ENCODE measurements around the gene SLC11A1. TPM values are rescaled to one million over a fixed set of nuclear protein-coding genes. Genes with fewer than 3 reads are reported as not detected.

SLC11A1 gene
- total RNA-seq (2014; rRNA removed; shearing (Covaris generic)), result 0.35 and 0.36 TPM in 2 replicates

- H3K4me1 ChIP-seq, result no peaks in the 10 kb centered on the region
- no peaks in the 10 kb centered on the region for H3K9me3 ChIP-seq (replicated peaks)
- H3K27me3 ChIP-seq, result no peaks in the 10 kb centered on the region; the same call in 1 of the 2 replicates
- DNase-seq, result no peak
- H3K4me3 ChIP-seq, result no peak within 1 kb of the TSS
- no peak within 1 kb of the TSS for H3K27ac ChIP-seq
- no peaks in the 10 kb centered on the region for H3K36me3 ChIP-seq
Measured at GRCh38 chr2:218381916-218382366, at the start of gene SLC11A1. Gene SLC11A1 (plus strand): TSS chr2:218382273. CDS start chr2:218382369, 96 bp downstream.

- DNase-seq, result no peak
- Histone ChIP-seq H3K9me3 (replicated peaks) (no peaks in the 10 kb centered on the region), H3K27ac (no peak overlapping the region), H3K4me3 (no peak overlapping the region), H3K27me3 (no peaks in the 10 kb centered on the region), H3K36me3 (no peaks in the 10 kb centered on the region), H3K4me1 (no peaks in the 10 kb centered on the region; the same call in 1 of the 2 replicates)
Measured at GRCh38 chr2:218332288-218332687, 49.8 kb upstream of the SLC11A1 start.

- no peak for DNase-seq
- Histone ChIP-seq H3K36me3 (no peaks in the 10 kb centered on the region), H3K4me1 (no peaks in the 10 kb centered on the region; the same call in 1 of the 2 replicates), H3K4me3 (no peak overlapping the region), H3K27ac (no peak overlapping the region), H3K9me3 (replicated peaks) (no peaks in the 10 kb centered on the region), H3K27me3 (no peaks in the 10 kb centered on the region)
Measured at GRCh38 chr2:218332920-218333645, 49.0 kb upstream of the SLC11A1 start.

- H3K9me3 ChIP-seq (replicated peaks), result no peaks in the 10 kb centered on the region
- no peak overlapping the region for H3K27ac ChIP-seq
- H3K27me3 ChIP-seq, result no peaks in the 10 kb centered on the region
Measured at GRCh38 chr2:218334531-218334930, 47.5 kb upstream of the SLC11A1 start.

GRCh38 chr2:218340656-218341055, 41.4 kb upstream of the SLC11A1 start:
- H3K36me3 ChIP-seq, result no peaks in the 10 kb centered on the region
- no peaks in the 10 kb centered on the region for H3K27me3 ChIP-seq
- DNase-seq, result no peak
- H3K27ac ChIP-seq, result no peak overlapping the region
- H3K4me1 ChIP-seq, result no peaks in the 10 kb centered on the region; the same call in 1 of the 2 replicates
- H3K4me3 ChIP-seq, result no peak overlapping the region
- H3K9me3 ChIP-seq (replicated peaks), result no peaks in the 10 kb centered on the region

More at GRCh38 chr2:218334531-218334930, 47.5 kb upstream of the SLC11A1 start:
- Histone ChIP-seq H3K4me1 (no peaks in the 10 kb centered on the region; the same call in 1 of the 2 replicates), H3K36me3 (no peaks in the 10 kb centered on the region), H3K4me3 (no peak overlapping the region)
- no peak for DNase-seq

GRCh38 chr2:218341381-218341780, 40.7 kb upstream of the SLC11A1 start:
- Histone ChIP-seq H3K36me3 (no peaks in the 10 kb centered on the region), H3K4me3 (no peak overlapping the region), H3K9me3 (replicated peaks) (no peaks in the 10 kb centered on the region), H3K27ac (no peak overlapping the region), H3K4me1 (no peaks in the 10 kb centered on the region; the same call in 1 of the 2 replicates), H3K27me3 (no peaks in the 10 kb centered on the region)
- DNase-seq, result no peak

- no peak overlapping the region for H3K27ac ChIP-seq
- no peak overlapping the region for H3K4me3 ChIP-seq
- H3K27me3 ChIP-seq, result no peaks in the 10 kb centered on the region
- no peaks in the 10 kb centered on the region; the same call in 1 of the 2 replicates for H3K4me1 ChIP-seq
- no peaks in the 10 kb centered on the region for H3K36me3 ChIP-seq
- no peaks in the 10 kb centered on the region for H3K9me3 ChIP-seq (replicated peaks)
- DNase-seq, result no peak
Measured at GRCh38 chr2:218342837-218343236, 39.2 kb upstream of the SLC11A1 start.

GRCh38 chr2:218343591-218343990, 38.5 kb upstream of the SLC11A1 start:
- H3K4me3 ChIP-seq, result no peak overlapping the region
- DNase-seq, result no peak
- H3K36me3 ChIP-seq, result no peaks in the 10 kb centered on the region
- H3K9me3 ChIP-seq (replicated peaks), result no peaks in the 10 kb centered on the region
- H3K27me3 ChIP-seq, result no peaks in the 10 kb centered on the region
- H3K4me1 ChIP-seq, result no peaks in the 10 kb centered on the region; the same call in 1 of the 2 replicates
- H3K27ac ChIP-seq, result no peak overlapping the region

GRCh38 chr2:218344090-218344754, 37.9 kb upstream of the SLC11A1 start:
- no peaks in the 10 kb centered on the region for H3K27me3 ChIP-seq
- no peaks in the 10 kb centered on the region for H3K36me3 ChIP-seq
- no peaks in the 10 kb centered on the region; the same call in 1 of the 2 replicates for H3K4me1 ChIP-seq
- no peak overlapping the region for H3K27ac ChIP-seq
- H3K4me3 ChIP-seq, result no peak overlapping the region
- H3K9me3 ChIP-seq (replicated peaks), result no peaks in the 10 kb centered on the region
- no peak for DNase-seq

- Histone ChIP-seq H3K4me1 (no peaks in the 10 kb centered on the region; the same call in 1 of the 2 replicates), H3K27ac (no peak overlapping the region), H3K9me3 (replicated peaks) (no peaks in the 10 kb centered on the region), H3K4me3 (no peak overlapping the region), H3K27me3 (no peaks in the 10 kb centered on the region), H3K36me3 (no peaks in the 10 kb centered on the region)
- no peak for DNase-seq
Measured at GRCh38 chr2:218344755-218345417, 37.2 kb upstream of the SLC11A1 start.

- no peaks in the 10 kb centered on the region for H3K9me3 ChIP-seq (replicated peaks)
- no peak overlapping the region for H3K4me3 ChIP-seq
- no peak for DNase-seq
- no peaks in the 10 kb centered on the region for H3K36me3 ChIP-seq
- H3K27me3 ChIP-seq, result no peaks in the 10 kb centered on the region
- no peak overlapping the region for H3K27ac ChIP-seq
- no peaks in the 10 kb centered on the region; the same call in 1 of the 2 replicates for H3K4me1 ChIP-seq
Measured at GRCh38 chr2:218345491-218346236, 36.4 kb upstream of the SLC11A1 start.

GRCh38 chr2:218347172-218347571, 34.9 kb upstream of the SLC11A1 start:
- Histone ChIP-seq H3K4me3 (no peak overlapping the region), H3K36me3 (no peaks in the 10 kb centered on the region), H3K4me1 (no peaks in the 10 kb centered on the region; the same call in 1 of the 2 replicates), H3K27ac (no peak overlapping the region), H3K9me3 (replicated peaks) (no peaks in the 10 kb centered on the region), H3K27me3 (no peaks in the 10 kb centered on the region)
- DNase-seq, result no peak

GRCh38 chr2:218354045-218354444, 28.0 kb upstream of the SLC11A1 start:
- no peak overlapping the region for H3K27ac ChIP-seq
- H3K9me3 ChIP-seq (replicated peaks), result no peaks in the 10 kb centered on the region
- no peaks in the 10 kb centered on the region for H3K36me3 ChIP-seq
- no peak for DNase-seq
- H3K27me3 ChIP-seq, result no peaks in the 10 kb centered on the region
- peaks cover 3% of the 10 kb centered on the region; the same call in 1 of the 2 replicates for H3K4me1 ChIP-seq
- H3K4me3 ChIP-seq, result no peak overlapping the region

- no peak for DNase-seq
- Histone ChIP-seq H3K4me3 (no peak overlapping the region), H3K9me3 (replicated peaks) (no peaks in the 10 kb centered on the region), H3K36me3 (no peaks in the 10 kb centered on the region), H3K27ac (no peak overlapping the region), H3K4me1 (peaks cover 3% of the 10 kb centered on the region; the same call in 1 of the 2 replicates), H3K27me3 (no peaks in the 10 kb centered on the region)
Measured at GRCh38 chr2:218354850-218355443, 27.1 kb upstream of the SLC11A1 start.

All from SJCRH30 (cell line).